Gastroesophageal sphincter (tissue), 4 donors: ENCODE data around the gene SNRNP200. TPM values are rescaled to one million over a fixed set of nuclear protein-coding genes. Genes with fewer than 3 reads are reported as not detected.

Source experiments
- ATAC-seq: fragments of 150-250 bp; one replicate; pipeline ENCODE4 v1.9.1; 2016; ENCODE audit warnings: mild to moderate bottlenecking, moderate library complexity
- H3K27ac ChIP-seq, 4 donors: fragments of 200-600 bp; sonication (generic) in 3 of 4; 1 replicate in 3 of 4; 2 replicates in 1 of 4; pipeline ENCODE4 v1.5.1; 2016 to 2019
- H3K27me3 ChIP-seq: fragments of 200-600 bp; sonication (generic); one replicate; pipeline ENCODE4 v1.5.1; 2019
- H3K36me3 ChIP-seq, 2 donors: fragments of 200-600 bp; sonication (generic); one replicate each; pipeline ENCODE4 v1.5.1; 2019; ENCODE audit warnings: control low read depth in 1 of 2
- H3K4me1 ChIP-seq, 3 donors: fragments of 200-600 bp; sonication (generic); 1 replicate in 2 of 3; 2 replicates in 1 of 3; pipeline ENCODE4 v1.5.1; 2016 to 2019; ENCODE audit warnings: control low read depth in 2 of 3
- H3K4me3 ChIP-seq, 2 donors: fragments of 200-600 bp; sonication (generic); one replicate each; pipeline ENCODE4 v1.5.1; 2019; ENCODE audit warnings: mild to moderate bottlenecking in 1 of 2, moderate library complexity in 1 of 2
- H3K9me3 ChIP-seq, 3 donors: fragments of 200-600 bp; sonication (generic); one replicate each; pipeline ENCODE4 v1.5.1; 2017 to 2019; ENCODE audit warnings: control low read depth in 2 of 3
- EP300 ChIP-seq: sonication (generic); formaldehyde crosslinking; IDR thresholded peaks from one replicate; pipeline ENCODE4 v1.6.1; 2017; ENCODE audit warnings: antibody characterized with exemption, mild to moderate bottlenecking
- POLR2A ChIP-seq, 2 donors: fragments of 450-650 bp; IDR thresholded peaks; one replicate each; pipeline ENCODE4 v1.6.1; 2017; ENCODE audit warnings: antibody characterized with exemption in 2 of 2, mild to moderate bottlenecking in 2 of 2, moderate library complexity in 1 of 2
- POLR2AphosphoS5 ChIP-seq: sonication (generic); formaldehyde crosslinking; IDR thresholded peaks from one replicate; pipeline ENCODE4 v1.6.1; 2017; ENCODE audit warnings: antibody characterized with exemption
- WGBS, 2 donors: methylation state at CpG; one replicate each; pipeline ENCODE4 v1.1.5; 2018; ENCODE audit warnings: low coverage in 1 of 2; 5-methylcytosine and 5-hydroxymethylcytosine counted together
- total RNA-seq, 4 donors: library from RNA; depleted of rRNA; stranded (reverse); fragments of >200 nt; gene quantifications; one replicate each; pipeline ENCODE4 v1.1.0, GENCODE V29; 2016
- TF ChIP-seq, protein P1 (sequence below), 4 experiments: fragments of 200-600 bp in 2 of 4; fragments of 450-650 bp in 2 of 4; sonication (generic) in 1 of 4; IDR thresholded peaks; one replicate each; pipeline ENCODE4 v1.5.1; 2017 to 2019; ENCODE audit warnings: antibody characterized with exemption in 4 of 4, mild to moderate bottlenecking in 2 of 4, moderate library complexity in 2 of 4

The SNRNP200 gene
- total RNA-seq, 4 donors from 2014 or later, result 63.4 to 108 (median 98.3) TPM

DNA sequence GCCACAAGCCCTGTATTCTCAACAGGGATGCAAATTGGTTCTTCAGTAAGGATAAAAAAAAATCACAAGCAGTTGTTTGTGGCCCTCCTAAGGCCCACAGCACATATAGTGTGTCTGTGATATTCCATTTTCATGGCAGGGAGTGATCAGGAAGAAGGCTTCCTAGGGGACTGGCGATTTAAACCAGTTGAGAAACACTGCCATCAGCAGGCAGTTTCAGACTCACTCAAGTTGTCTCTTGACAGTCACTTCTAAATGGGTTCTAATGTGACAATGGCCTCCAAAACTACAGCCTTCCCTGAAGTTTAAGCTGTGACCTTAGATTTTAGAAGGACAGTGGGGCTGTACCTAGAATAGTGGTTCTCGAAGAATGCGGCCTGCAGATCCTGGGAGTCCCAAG, 33.4 kb downstream of the SNRNP200 start:
- peaks cover 0 to 98% of the 10 kb centered on the region in 2 donors for H3K36me3 ChIP-seq
- ATAC-seq, result no peak
- 79 to 100% methylated on average over 1 to 3 of the region's 3 CpGs for WGBS, 2 donors

DNA sequence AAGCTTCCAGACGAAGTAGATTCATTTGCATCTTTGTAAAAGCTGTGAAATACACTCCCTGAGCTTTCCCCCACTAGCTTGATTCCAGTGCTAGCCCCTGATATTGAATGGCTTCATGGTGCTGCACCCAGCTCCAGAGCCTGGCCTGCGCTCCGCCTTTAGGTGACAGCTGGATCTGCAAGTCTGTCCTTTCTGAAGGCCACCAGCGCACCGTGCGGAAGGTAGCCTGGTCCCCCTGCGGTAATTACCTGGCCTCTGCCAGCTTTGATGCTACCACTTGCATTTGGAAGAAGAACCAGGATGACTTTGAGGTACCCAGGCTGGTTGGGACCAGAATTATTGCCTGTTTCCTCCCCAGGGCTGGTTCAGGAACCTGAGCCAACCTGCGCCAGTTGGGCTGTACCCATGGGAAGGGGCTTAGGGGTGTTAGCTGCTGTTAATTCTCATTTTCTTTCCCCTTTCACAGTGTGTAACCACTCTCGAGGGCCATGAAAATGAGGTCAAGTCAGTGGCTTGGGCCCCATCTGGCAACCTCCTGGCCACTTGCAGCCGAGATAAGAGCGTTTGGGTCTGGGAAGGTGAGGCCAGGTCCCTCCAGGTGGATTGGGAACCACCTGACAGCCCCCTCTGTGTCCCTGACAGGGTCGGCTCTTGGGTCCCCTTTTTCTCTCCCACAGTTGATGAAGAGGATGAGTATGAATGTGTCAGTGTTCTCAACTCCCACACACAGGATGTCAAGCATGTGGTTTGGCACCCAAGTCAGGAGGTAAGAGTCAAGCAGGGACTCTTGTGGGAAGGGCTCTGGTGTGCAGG, 38.0 kb downstream of the SNRNP200 start:
- no peak for ATAC-seq
- Histone ChIP-seq H3K27me3 (no peaks in the 10 kb centered on the region), H3K4me3 (peak overlapping the region in 1 of 2 donors; percentile 94), H3K36me3 (peaks cover 0 to 65% of the 10 kb centered on the region in 2 donors), H3K4me1 (peaks cover 0 to 44% (median 12%) of the 10 kb centered on the region in 3 donors), H3K9me3 (no peaks in the 10 kb centered on the region), H3K27ac (peak overlapping the region in 2 of 4 donors; percentile 91 to 97)
- WGBS, 2 donors, result 50 to 70% methylated on average over 2 to 4 of the region's 12 CpGs
- TF ChIP-seq EP300 (no peak), POLR2AphosphoS5 (no peak), POLR2A (IDR thresholded peaks at IDR 0.05) (no peak)
- TF ChIP-seq, protein P1, sequence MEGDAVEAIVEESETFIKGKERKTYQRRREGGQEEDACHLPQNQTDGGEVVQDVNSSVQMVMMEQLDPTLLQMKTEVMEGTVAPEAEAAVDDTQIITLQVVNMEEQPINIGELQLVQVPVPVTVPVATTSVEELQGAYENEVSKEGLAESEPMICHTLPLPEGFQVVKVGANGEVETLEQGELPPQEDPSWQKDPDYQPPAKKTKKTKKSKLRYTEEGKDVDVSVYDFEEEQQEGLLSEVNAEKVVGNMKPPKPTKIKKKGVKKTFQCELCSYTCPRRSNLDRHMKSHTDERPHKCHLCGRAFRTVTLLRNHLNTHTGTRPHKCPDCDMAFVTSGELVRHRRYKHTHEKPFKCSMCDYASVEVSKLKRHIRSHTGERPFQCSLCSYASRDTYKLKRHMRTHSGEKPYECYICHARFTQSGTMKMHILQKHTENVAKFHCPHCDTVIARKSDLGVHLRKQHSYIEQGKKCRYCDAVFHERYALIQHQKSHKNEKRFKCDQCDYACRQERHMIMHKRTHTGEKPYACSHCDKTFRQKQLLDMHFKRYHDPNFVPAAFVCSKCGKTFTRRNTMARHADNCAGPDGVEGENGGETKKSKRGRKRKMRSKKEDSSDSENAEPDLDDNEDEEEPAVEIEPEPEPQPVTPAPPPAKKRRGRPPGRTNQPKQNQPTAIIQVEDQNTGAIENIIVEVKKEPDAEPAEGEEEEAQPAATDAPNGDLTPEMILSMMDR (IDR thresholded peaks at IDR 0.05), result no peak

More for the DNA sequence above, 33.4 kb downstream of the SNRNP200 start:
- H3K4me3 ChIP-seq, result no peak overlapping the region
- TF ChIP-seq, protein P1 (IDR thresholded peaks at IDR 0.05), result no peak
- no peak for TF ChIP-seq POLR2AphosphoS5
- TF ChIP-seq POLR2A (IDR thresholded peaks at IDR 0.05), result no peak
- TF ChIP-seq EP300, result no peak
- no peak overlapping the region for H3K27ac ChIP-seq
- no peaks in the 10 kb centered on the region for H3K9me3 ChIP-seq
- H3K27me3 ChIP-seq, result no peaks in the 10 kb centered on the region
- H3K4me1 ChIP-seq, result peaks cover 0 to 9% (median 1%) of the 10 kb centered on the region in 3 donors

DNA sequence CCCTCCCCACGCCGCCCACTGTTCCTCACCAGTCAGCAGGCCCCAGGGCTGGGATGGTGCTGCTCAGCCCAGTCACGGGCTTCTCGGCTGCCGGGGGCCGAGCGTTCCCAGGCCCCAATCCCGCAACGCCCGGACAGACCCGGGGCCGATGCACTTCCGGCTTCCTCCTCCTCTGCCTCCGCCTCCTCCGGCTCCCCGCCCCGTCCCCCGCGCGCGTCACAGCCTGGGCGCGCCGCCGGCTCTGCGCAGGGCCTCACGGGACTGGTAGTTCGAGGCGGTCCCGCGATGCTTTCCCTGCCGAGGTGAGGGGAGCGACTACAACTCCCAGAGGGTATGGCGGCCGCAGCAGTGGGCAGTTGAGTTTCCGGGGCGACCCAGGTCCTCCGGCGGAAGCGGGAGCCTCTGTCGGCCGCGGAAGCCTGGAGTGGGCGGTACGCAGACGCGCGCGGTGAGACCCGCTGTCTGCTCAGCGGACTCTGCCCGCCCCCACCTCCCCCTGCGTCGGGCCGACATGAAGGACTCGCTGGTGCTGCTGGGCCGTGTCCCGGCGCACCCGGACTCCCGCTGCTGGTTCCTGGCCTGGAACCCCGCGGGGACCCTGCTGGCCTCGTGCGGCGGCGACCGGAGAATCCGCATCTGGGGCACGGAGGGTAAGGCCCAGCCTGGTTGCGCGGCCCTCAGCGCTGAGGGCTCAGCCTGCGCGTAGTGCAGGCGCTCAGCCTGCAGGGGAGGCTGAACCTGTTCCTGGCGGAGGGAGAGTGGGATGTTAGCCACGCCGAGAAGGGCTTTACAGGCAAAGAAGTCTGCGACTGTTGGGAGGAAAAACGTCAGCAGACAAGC, 39.3 kb downstream of the SNRNP200 start, which contains the start of the genes CIAO1 and TMEM127:
Gene CIAO1, plus strand, starts transcription at position 386 of the 840 bp plus-strand sequence. Its CDS starts 126 bp downstream, at position 512.
Gene TMEM127, minus strand, starts transcription at position 158 of the 840 bp plus-strand sequence. CDS start 616 bp downstream, outside the sequence.
- Histone ChIP-seq H3K36me3 (peaks cover 0 to 62% of the 10 kb centered on the region in 2 donors), H3K9me3 (no peaks in the 10 kb centered on the region), H3K27me3 (no peaks in the 10 kb centered on the region), H3K27ac (peak within 1 kb of the TSS; percentile 90 to 97 (median 91)), H3K4me3 (peak within 1 kb of the TSS; percentile 89 to 94), H3K4me1 (peaks cover 0 to 57% (median 16%) of the 10 kb centered on the region in 3 donors)
- WGBS, 2 donors, result 0% methylated on average over 2 of the region's 81 CpGs; no CpG with 5 or more reads in 1 of the 2 donors
- TF ChIP-seq, protein P1 (IDR thresholded peaks at IDR 0.05), result peak in 3 of 4 experiments; percentile 31 to 55 (median 41)
- TF ChIP-seq EP300, result no peak
- TF ChIP-seq POLR2A (IDR thresholded peaks at IDR 0.05), result peak; percentile 83 to 94
- ATAC-seq, result peak; percentile 99

DNA sequence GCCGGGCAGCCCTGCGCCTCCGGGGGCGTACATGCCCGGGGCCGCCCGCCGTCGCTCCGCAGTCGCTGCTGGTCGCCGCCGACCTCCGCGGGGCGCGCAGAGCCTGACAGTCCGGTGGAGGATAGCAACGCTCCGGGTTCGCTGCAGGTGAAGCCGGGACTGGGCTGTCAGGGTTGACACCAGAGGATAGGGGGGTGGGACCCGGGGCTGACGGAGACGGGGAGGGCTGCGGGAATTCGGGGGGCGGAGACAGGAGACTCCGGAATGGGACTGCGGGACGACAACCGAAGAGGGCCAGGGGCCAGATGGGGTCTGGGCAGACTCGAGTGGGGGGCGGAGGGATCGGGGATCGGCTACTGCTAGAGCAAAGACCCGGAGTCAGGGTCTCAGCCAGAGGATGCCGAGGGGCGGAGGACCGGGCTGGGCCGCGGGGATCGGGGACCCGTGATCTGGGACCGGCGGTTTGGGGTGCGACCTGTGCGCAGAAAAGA, 40.0 kb downstream of the SNRNP200 start:
- WGBS, 2 donors, result 0% methylated on average over 6 of the region's 49 CpGs; no CpG with 5 or more reads in 1 of the 2 donors
- H3K4me3 ChIP-seq, result peak overlapping the region; percentile 89 to 94
- ATAC-seq, result peak; percentile 24
- H3K36me3 ChIP-seq, result peaks cover 0 to 55% of the 10 kb centered on the region in 2 donors
- peaks cover 3 to 64% (median 22%) of the 10 kb centered on the region in 3 donors for H3K4me1 ChIP-seq
- no peaks in the 10 kb centered on the region for H3K27me3 ChIP-seq
- TF ChIP-seq EP300 (no peak), POLR2AphosphoS5 (no peak), POLR2A (IDR thresholded peaks at IDR 0.05) (no peak)
- TF ChIP-seq, protein P1 (IDR thresholded peaks at IDR 0.05), result no peak
- H3K27ac ChIP-seq, result peak overlapping the region; percentile 90 to 97 (median 91)
- no peaks in the 10 kb centered on the region for H3K9me3 ChIP-seq
